GM23338 (cell line): ENCODE results near the gene ITGA3. TPM values are rescaled to one million over a fixed set of nuclear protein-coding genes. Genes with fewer than 3 reads are reported as not detected.

Experiments
- ATAC-seq: fragments of 200-7000 bp; cut with Tn5 transposase; 3 replicates; pipeline ENCODE4 v1.9.1; 2020
- DNase-seq: peaks from one replicate; pipeline ENCODE4 v3.0.0-alpha.2; 2015; ENCODE audit warnings: low spot score
- H2AFZ ChIP-seq: fragments of 200-600 bp; sonication (generic); 2 replicates; pipeline ENCODE4 v1.8.0; 2016; ENCODE audit warnings: antibody characterized with exemption, mild to moderate bottlenecking, moderate library complexity
- H3F3A ChIP-seq: fragments of 200-600 bp; sonication (generic); replicated peaks from 2 replicates; pipeline ENCODE4 v1.8.0; 2017; ENCODE audit warnings: antibody characterized with exemption, mixed run types, low read depth
- H3K27ac ChIP-seq: fragments of 200-600 bp; sonication (generic); 2 replicates; pipeline ENCODE4 v1.6.1; 2016; ENCODE audit warnings: low read depth
- H3K27me3 ChIP-seq: fragments of 200-600 bp; sonication (generic); 2 replicates; pipeline ENCODE4 v1.8.0; 2016; ENCODE audit warnings: mild to moderate bottlenecking, mixed run types, moderate library complexity; ENCODE audit not compliant: insufficient read depth
- H3K36me3 ChIP-seq: fragments of 200-600 bp; sonication (generic); 2 replicates; pipeline ENCODE4 v1.8.0; 2016; ENCODE audit warnings: mild to moderate bottlenecking; ENCODE audit not compliant: insufficient read depth
- H3K4me1 ChIP-seq: fragments of 200-600 bp; sonication (generic); 2 replicates; pipeline ENCODE4 v1.8.0; 2016; ENCODE audit warnings: mild to moderate bottlenecking, moderate library complexity; ENCODE audit not compliant: insufficient read depth
- H3K4me2 ChIP-seq: fragments of 200-600 bp; sonication (generic); 2 replicates; pipeline ENCODE4 v1.7.1; 2017; ENCODE audit warnings: mixed run types
- H3K4me3 ChIP-seq: fragments of 200-600 bp; sonication (generic); 2 replicates; pipeline ENCODE4 v1.6.1; 2016; ENCODE audit warnings: mixed run types
- H3K79me2 ChIP-seq: fragments of 200-600 bp; sonication (generic); replicated peaks from 2 replicates; pipeline ENCODE4 v1.8.0; 2017; ENCODE audit warnings: mild to moderate bottlenecking; ENCODE audit not compliant: insufficient read depth
- H3K9me2 ChIP-seq: fragments of 200-600 bp; sonication (generic); 2 replicates; pipeline ENCODE4 v1.8.0; 2017; ENCODE audit not compliant: insufficient read depth
- H4K20me1 ChIP-seq: fragments of 200-600 bp; sonication (generic); replicated peaks from 2 replicates; pipeline ENCODE4 v1.8.0; 2017; ENCODE audit warnings: mild to moderate bottlenecking; ENCODE audit not compliant: insufficient read depth
- H3K27ac Mint-ChIP-seq: 2 replicates; pipeline ENCODE4 v1.8.0; 2020; ENCODE audit warnings: inconsistent platforms, mild to moderate bottlenecking, moderate library complexity, mixed read lengths
- H3K27me3 Mint-ChIP-seq: 3 replicates; pipeline ENCODE4 v1.8.0; 2022; ENCODE audit warnings: low read depth, mild to moderate bottlenecking, moderate library complexity, mixed read lengths, inconsistent platforms; ENCODE audit not compliant: insufficient read depth, poor library complexity
- H3K36me3 Mint-ChIP-seq: 3 replicates; pipeline ENCODE4 v1.8.0; 2021; ENCODE audit warnings: low read depth, mild to moderate bottlenecking, inconsistent platforms, moderate library complexity, mixed read lengths
- H3K4me1 Mint-ChIP-seq: 3 replicates; pipeline ENCODE4 v1.8.0; 2020; ENCODE audit warnings: mild to moderate bottlenecking, inconsistent platforms, mixed read lengths
- H3K4me3 Mint-ChIP-seq: 3 replicates; pipeline ENCODE4 v1.8.0; 2021; ENCODE audit warnings: moderate library complexity, mild to moderate bottlenecking, inconsistent platforms, mixed read lengths
- H3K9me3 Mint-ChIP-seq: 3 replicates; pipeline ENCODE4 v1.8.0; 2020; ENCODE audit warnings: moderate library complexity, mild to moderate bottlenecking, inconsistent platforms, mixed read lengths
- CREB1 ChIP-seq: fragments of 250-450 bp; sonication (Bioruptor Pico); IDR thresholded peaks from 2 replicates; pipeline ENCODE4 v1.5.0; 2020; ENCODE audit warnings: low read depth, mild to moderate bottlenecking, moderate library complexity
- CTCF ChIP-seq, 2 experiments: fragments of 200-600 bp in 1 of 2; sonication (generic) in 1 of 2; conservative IDR thresholded peaks; 2 replicates each; pipeline versions ENCODE4 v1.5.1 to v1.6.1; 2016 to 2017; ENCODE audit warnings: antibody characterized with exemption in 2 of 2, low read depth in 2 of 2, mild to moderate bottlenecking in 2 of 2, moderate library complexity in 1 of 2
- ETS1 ChIP-seq: IDR thresholded peaks from 2 replicates; pipeline ENCODE4 v1.6.1; 2016; ENCODE audit warnings: antibody characterized with exemption
- EZH2 ChIP-seq: fragments of 200-600 bp; sonication (generic); IDR thresholded peaks from one replicate; pipeline ENCODE4 v1.8.0; 2017; ENCODE audit warnings: antibody characterized with exemption, mild to moderate bottlenecking, low read depth; ENCODE audit not compliant: unreplicated experiment
- EZH2phosphoT487 ChIP-seq: fragments of 200-600 bp; sonication (generic); IDR thresholded peaks from one replicate; pipeline ENCODE4 v1.8.1; 2018; ENCODE audit warnings: antibody characterized with exemption; ENCODE audit not compliant: unreplicated experiment
- JUNB ChIP-seq: IDR thresholded peaks from one replicate; pipeline ENCODE4 v1.6.1; 2016; ENCODE audit warnings: antibody characterized with exemption; ENCODE audit not compliant: unreplicated experiment
- NANOG ChIP-seq: IDR thresholded peaks from 2 replicates; pipeline ENCODE4 v1.6.1; 2016; ENCODE audit warnings: antibody characterized with exemption, borderline replicate concordance
- POLR2AphosphoS5 ChIP-seq: IDR thresholded peaks from 2 replicates; pipeline ENCODE4 v1.6.1; 2016; ENCODE audit warnings: antibody characterized with exemption, low read depth
- REST ChIP-seq: IDR thresholded peaks from one replicate; pipeline ENCODE4 v1.6.1; 2018; ENCODE audit warnings: antibody characterized with exemption; ENCODE audit not compliant: unreplicated experiment
- STAT1 ChIP-seq: IDR thresholded peaks from one replicate; pipeline ENCODE4 v1.6.1; 2016; ENCODE audit warnings: antibody characterized with exemption; ENCODE audit not compliant: unreplicated experiment
- ZNF114 ChIP-seq: fragments of 250-450 bp; sonication (Bioruptor Pico); IDR thresholded peaks from 2 replicates; pipeline ENCODE4 v1.5.0; 2020; ENCODE audit warnings: mild to moderate bottlenecking, moderate library complexity
- ZNF331 ChIP-seq: fragments of 250-450 bp; sonication (Bioruptor Pico); IDR thresholded peaks from 2 replicates; pipeline ENCODE4 v1.5.0; 2020; ENCODE audit warnings: low read depth, mild to moderate bottlenecking, moderate library complexity
- ZNF462 ChIP-seq: fragments of 250-450 bp; sonication (Bioruptor Pico); IDR thresholded peaks from 2 replicates; pipeline ENCODE4 v1.5.0; 2020; ENCODE audit warnings: mild to moderate bottlenecking, moderate library complexity
- polyA plus RNA-seq: library from polyadenylated mRNA; unstranded; fragments of >200 nt; fragmentation: Nextera tagmentation; extraction: Ambion mirVana; gene quantifications from 2 replicates; pipeline ENCODE4 v1.2.1, GENCODE V29; 2016
- total RNA-seq: library from RNA; depleted of rRNA; stranded (reverse); fragments of >200 nt; shearing (Covaris generic); gene quantifications from 2 replicates; pipeline ENCODE4 v1.2.3, GENCODE V29; 2014

The ITGA3 gene
- total and polyA plus RNA-seq, 2 experiments from 2014 or later = 9.6 to 28.3 TPM

GRCh38 chr17:50094753-50095619 is 39.1 kb downstream of the ITGA3 start, which contains the start of gene PDK2:
PDK2 (plus strand) TSS chr17:50095351; CDS start chr17:50095436, 85 bp downstream.
- Mint-ChIP-seq H3K27me3 (peaks cover 12% of the 10 kb centered on the region), H3K36me3 (peaks cover 2% of the 10 kb centered on the region; the same call in 1 of the 3 replicates), H3K4me1 (peaks cover 5% of the 10 kb centered on the region), H3K27ac (peak within 1 kb of the TSS; percentile 90), H3K4me3 (peak within 1 kb of the TSS; percentile 98), H3K9me3 (no peaks in the 10 kb centered on the region)
- H3K4me3 ChIP-seq = peak within 1 kb of the TSS; percentile 95
- peak within 1 kb of the TSS; percentile 97 for H2AFZ ChIP-seq
- no peaks in the 10 kb centered on the region for H3K27me3 ChIP-seq
- ATAC-seq = peak; percentile 96
- no peaks in the 10 kb centered on the region for H3K79me2 ChIP-seq
- H3K27ac ChIP-seq = no peak within 1 kb of the TSS
- H3K9me2 ChIP-seq = no peaks in the 10 kb centered on the region
- H3K36me3 ChIP-seq = no peaks in the 10 kb centered on the region
- H3K4me2 ChIP-seq = peak within 1 kb of the TSS; percentile 96
- TF ChIP-seq CTCF (conservative IDR thresholded peaks at IDR 0.05; ENCODE audit: low read depth in 2 of 2) (0 out of 4 replicates have a peak, but pooled peaks of 1 of the 2 experiments have one; percentile 1), ZNF114 (CRISPR knock-in tag) (no peak), ZNF331 (CRISPR knock-in tag) (no peak), JUNB (no peak), POLR2AphosphoS5 (no peak), STAT1 (no peak), ETS1 (0 out of 2 replicates have a peak, but pooled peaks have one; percentile 33), ZNF462 (CRISPR knock-in tag) (no peak), CREB1 (CRISPR knock-in tag) (peak; percentile 72), EZH2phosphoT487 (no peak), EZH2 (no peak), NANOG (no peak), REST (no peak)
- H3F3A ChIP-seq = no peaks in the 10 kb centered on the region
- no peaks in the 10 kb centered on the region for H3K4me1 ChIP-seq
- peak; percentile 98 for DNase-seq
- H4K20me1 ChIP-seq = no peaks in the 10 kb centered on the region
